ENCODE data around the gene RGS14. TPM values are rescaled to one million over a fixed set of nuclear protein-coding genes. Genes with fewer than 3 reads are reported as not detected.
A peak's percentile ranks its signal among the peaks of the same experiment; 100 is the strongest.

RGS14 gene
- total RNA-seq, 2 experiments from 2014 or later: 33.0 to 46.3 TPM

DNA sequence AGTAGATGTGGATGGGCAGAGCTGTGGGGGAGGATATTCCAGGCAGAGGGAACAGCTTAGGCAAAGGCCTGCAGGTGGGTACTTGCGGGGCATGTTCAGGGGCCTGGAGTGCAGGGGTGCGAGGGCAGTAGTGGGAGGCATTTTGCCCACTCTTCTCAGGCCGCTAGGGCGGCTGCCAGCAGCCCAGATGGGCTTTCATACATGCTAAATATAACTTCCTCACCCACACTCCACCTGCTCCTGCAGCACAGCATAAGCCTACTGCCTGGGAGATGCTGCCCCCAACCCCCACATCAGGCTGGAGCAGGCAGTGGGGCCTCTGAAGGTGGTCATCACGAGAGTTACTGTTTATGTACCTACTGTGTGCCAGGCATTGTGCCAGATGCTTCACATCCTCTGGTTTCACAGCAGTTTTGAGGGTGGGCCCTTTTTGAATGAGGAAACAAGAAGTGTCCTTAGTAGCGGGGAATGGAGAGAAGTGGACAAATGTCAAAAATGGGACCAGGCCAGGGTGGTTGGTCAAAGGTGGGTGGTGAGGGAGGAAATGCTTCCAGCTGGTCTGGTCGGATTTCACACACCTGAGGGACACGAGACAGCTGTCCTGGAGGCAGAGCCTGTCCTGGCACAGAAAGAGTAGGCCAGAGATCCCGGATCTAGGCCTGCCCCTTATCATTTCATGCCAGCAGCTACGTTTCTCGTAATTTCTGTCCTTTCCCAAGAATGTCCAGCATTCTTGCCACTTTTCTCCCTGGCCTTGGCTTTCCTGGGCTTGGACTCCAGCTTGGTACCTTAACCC lies 12.1 kb downstream of the RGS14 start:
- no peak overlapping the region for H2AFZ ChIP-seq (ENCODE audit: low read length)
- peaks cover 43% of the 10 kb centered on the region for H3K4me1 ChIP-seq (ENCODE audit: insufficient read depth, low read length, poor library complexity, severe bottlenecking)
- peak overlapping the region; percentile 54 for H3K4me2 ChIP-seq (ENCODE audit: low read length)
- peaks cover 36% of the 10 kb centered on the region for H3K36me3 ChIP-seq (ENCODE audit: insufficient read depth, low read length)
- peak; percentile 54 for DNase-seq (ENCODE audit: low spot score)
- CTCF ChIA-PET (ENCODE audit: unreplicated experiment): interaction anchor here (0.7 to 1.7 kb wide), 8 partner anchors 9 to 20 kb away, joined by 4 to 11 read pairs (median 5); partner anchors contain the start of genes RGS14 and SLC34A1
- no peak for TF ChIP-seq EZH2phosphoT487 (IDR thresholded peaks at IDR 0.05; ENCODE audit: borderline replicate concordance, low read depth, low read length)
- TF ChIP-seq, protein P1, sequence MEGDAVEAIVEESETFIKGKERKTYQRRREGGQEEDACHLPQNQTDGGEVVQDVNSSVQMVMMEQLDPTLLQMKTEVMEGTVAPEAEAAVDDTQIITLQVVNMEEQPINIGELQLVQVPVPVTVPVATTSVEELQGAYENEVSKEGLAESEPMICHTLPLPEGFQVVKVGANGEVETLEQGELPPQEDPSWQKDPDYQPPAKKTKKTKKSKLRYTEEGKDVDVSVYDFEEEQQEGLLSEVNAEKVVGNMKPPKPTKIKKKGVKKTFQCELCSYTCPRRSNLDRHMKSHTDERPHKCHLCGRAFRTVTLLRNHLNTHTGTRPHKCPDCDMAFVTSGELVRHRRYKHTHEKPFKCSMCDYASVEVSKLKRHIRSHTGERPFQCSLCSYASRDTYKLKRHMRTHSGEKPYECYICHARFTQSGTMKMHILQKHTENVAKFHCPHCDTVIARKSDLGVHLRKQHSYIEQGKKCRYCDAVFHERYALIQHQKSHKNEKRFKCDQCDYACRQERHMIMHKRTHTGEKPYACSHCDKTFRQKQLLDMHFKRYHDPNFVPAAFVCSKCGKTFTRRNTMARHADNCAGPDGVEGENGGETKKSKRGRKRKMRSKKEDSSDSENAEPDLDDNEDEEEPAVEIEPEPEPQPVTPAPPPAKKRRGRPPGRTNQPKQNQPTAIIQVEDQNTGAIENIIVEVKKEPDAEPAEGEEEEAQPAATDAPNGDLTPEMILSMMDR (conservative IDR thresholded peaks at IDR 0.05; ENCODE audit: low read length): no peak
- H3K27ac ChIP-seq (ENCODE audit: low read depth, low read length, poor library complexity, severe bottlenecking): peak overlapping the region; percentile 56
- H3K4me3 ChIP-seq (ENCODE audit: low read depth, low read length, poor library complexity, severe bottlenecking): no peak overlapping the region
- no peaks in the 10 kb centered on the region for H3K9me2 ChIP-seq (ENCODE audit: insufficient read depth, low read length)
- no TSS peak for BruUV-seq (replicated peaks)
- no peaks in the 10 kb centered on the region for H4K20me1 ChIP-seq (ENCODE audit: insufficient read depth, low read length)
- intact Hi-C loops (cut with micrococcal nuclease; ENCODE audit: unreplicated experiment): no loop called here
- POLR2A ChIA-PET: interaction anchor here (0.8 to 1.7 kb wide), 5 partner anchors 8 to 712 kb away, joined by 3 to 7 read pairs (median 4); partner anchors contain the start of gene LMAN2
- no peaks in the 10 kb centered on the region for H3K9me3 ChIP-seq (ENCODE audit: low read length)
- H3K79me2 ChIP-seq (ENCODE audit: insufficient read depth, low read depth, low read length): no peaks in the 10 kb centered on the region

- BruUV-seq (replicated peaks): no TSS peak
- Histone ChIP-seq H2AFZ (ENCODE audit: low read length) (no peak overlapping the region), H4K20me1 (ENCODE audit: insufficient read depth, low read length) (no peaks in the 10 kb centered on the region), H3K9me3 (ENCODE audit: low read length) (no peaks in the 10 kb centered on the region), H3K4me2 (ENCODE audit: low read length) (peak overlapping the region; percentile 59; the same call in 1 of the 2 replicates), H3K79me2 (ENCODE audit: insufficient read depth, low read depth, low read length) (no peaks in the 10 kb centered on the region), H3K4me1 (ENCODE audit: insufficient read depth, low read length, poor library complexity, severe bottlenecking) (peaks cover 42% of the 10 kb centered on the region), H3K9me2 (ENCODE audit: insufficient read depth, low read length) (no peaks in the 10 kb centered on the region), H3K27ac (ENCODE audit: low read depth, low read length, poor library complexity, severe bottlenecking) (peak overlapping the region; percentile 56), H3K4me3 (ENCODE audit: low read depth, low read length, poor library complexity, severe bottlenecking) (peak overlapping the region; percentile 10), H3K36me3 (ENCODE audit: insufficient read depth, low read length) (peaks cover 36% of the 10 kb centered on the region)
- intact Hi-C loops (cut with micrococcal nuclease; ENCODE audit: unreplicated experiment): no loop called here
- ChIA-PET POLR2A (interaction anchor here (0.6 to 1.7 kb wide), 6 partner anchors 9 to 713 kb away, joined by 3 to 7 read pairs (median 4); partner anchors contain the start of gene LMAN2), CTCF (ENCODE audit: unreplicated experiment) (interaction anchor here (0.6 to 1.7 kb wide), 9 partner anchors 9 to 45 kb away, joined by 3 to 10 read pairs (median 5); partner anchors contain the start of gene SLC34A1)
- TF ChIP-seq, protein P1 (conservative IDR thresholded peaks at IDR 0.05; ENCODE audit: low read length): peak; percentile 63
- TF ChIP-seq EZH2phosphoT487 (IDR thresholded peaks at IDR 0.05; ENCODE audit: borderline replicate concordance, low read depth, low read length): no peak
- DNase-seq (ENCODE audit: low spot score): peak; percentile 87
These were observed 12.9 kb downstream of the RGS14 start for GRCh38 chr5:177370488-177371119.
